Left lung (tissue), 10 donors: ENCODE data around the gene R3HCC1L. TPM values are rescaled to one million over a fixed set of nuclear protein-coding genes. Genes with fewer than 3 reads are reported as not detected.
"Not testable (repeated sequence)": the region's sequence is repeated elsewhere in the genome, so short reads cannot be mapped to it uniquely, and the experiment has no call there.

ENCODE experiments used
- ATAC-seq: fragments of 200-7000 bp; cut with Tn5 transposase; one replicate; pipeline ENCODE4 v1.9.1; 2020; ENCODE audit warnings: moderate library complexity
- DNase-seq, 4 donors: peaks; one replicate each; pipeline ENCODE4 v3.0.0-alpha.2; 2013 to 2020
- H3K27ac ChIP-seq, 2 donors: fragments of 200-600 bp; sonication (generic) in 1 of 2; one replicate each; pipeline versions ENCODE4 v1.5.0 to v1.8.0; 2020 to 2021
- H3K27me3 ChIP-seq, 2 donors: fragments of 200-600 bp; sonication (generic) in 1 of 2; one replicate each; pipeline versions ENCODE4 v1.5.0 to v1.8.0; 2020 to 2021
- H3K36me3 ChIP-seq, 2 donors: fragments of 200-600 bp; sonication (generic) in 1 of 2; one replicate each; pipeline versions ENCODE4 v1.5.0 to v1.8.0; 2020 to 2021
- H3K4me1 ChIP-seq, 2 donors: fragments of 200-600 bp; one replicate each; pipeline ENCODE4 v1.8.0; 2021
- H3K4me3 ChIP-seq, 2 donors: fragments of 200-600 bp; sonication (generic) in 1 of 2; one replicate each; pipeline versions ENCODE4 v1.5.0 to v1.8.0; 2020 to 2021; ENCODE audit warnings: mild to moderate bottlenecking in 1 of 2
- H3K9me3 ChIP-seq, 2 donors: fragments of 200-600 bp; sonication (generic) in 1 of 2; one replicate each; pipeline versions ENCODE4 v1.5.0 to v1.8.0; 2020 to 2021
- CTCF ChIP-seq, 2 donors: fragments of 200-600 bp; sonication (generic) in 1 of 2; IDR thresholded peaks; one replicate each; pipeline versions ENCODE4 v1.5.0 to v1.8.0; 2021; ENCODE audit warnings: antibody characterized with exemption in 2 of 2
- intact Hi-C, 2 donors: fragments of 100-400 bp; cut with DNase I; formaldehyde crosslinking; loops; one replicate each; pipeline versions ENCODE4 v1.11.2 to v1.14.2; 2022
- polyA plus RNA-seq, 6 donors: library from polyadenylated mRNA; unstranded; fragments of 120-200 nt; gene quantifications; one replicate each; pipeline ENCODE4 v1.2.1, GENCODE V29; 2013; ENCODE audit not compliant: insufficient read length in 6 of 6
- total RNA-seq, 2 donors: library from RNA; stranded (reverse); fragmentation: NEBNext Ultra II Directional; extraction: Animal tissue kit (Norgen Biotek cat#: 25700); gene quantifications; one replicate each; pipeline ENCODE4 v1.2.1, GENCODE V29; 2021
- donor health status: DM: no; HTN: yes; CAD: no.
- donor health status: DM: no; HTN: no; CAD: no.

R3HCC1L gene
- total and polyA plus RNA-seq, 8 donors = 10.3 to 24.1 (median 18.5) TPM

DNA sequence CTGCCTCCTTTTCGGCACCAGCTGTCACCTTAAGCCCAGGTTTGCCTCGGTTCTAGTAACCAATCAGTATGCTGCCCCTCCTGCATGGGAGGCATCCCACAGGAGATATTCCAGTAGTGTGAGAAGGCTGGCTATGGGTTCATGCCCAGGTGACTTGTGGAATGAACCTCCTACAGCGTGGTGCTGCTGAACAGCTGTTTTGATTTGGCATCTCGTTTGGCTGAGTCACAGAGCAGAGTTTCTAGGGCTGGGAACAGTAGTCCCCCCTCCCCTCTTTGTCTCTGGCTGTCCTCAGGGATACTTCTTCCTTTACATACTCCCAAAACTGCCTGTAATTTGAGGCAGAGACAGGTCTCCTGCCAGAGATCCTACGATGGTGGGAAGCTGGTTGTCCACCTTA lies 16.1 kb downstream of the R3HCC1L start:
- no peak for ATAC-seq

GRCh38 chr10:98152778-98153177 lies 18.3 kb downstream of the R3HCC1L start:
- peak in 1 of 4 donors; percentile 45 for DNase-seq

More for the DNA sequence above, 16.1 kb downstream of the R3HCC1L start:
- H3K4me1 ChIP-seq = peaks cover 0 to 12% of the 10 kb centered on the region in 2 donors
- H3K4me3 ChIP-seq = no peak overlapping the region
- H3K27ac ChIP-seq = no peak overlapping the region
- intact Hi-C loops = no loop called here
- peaks cover 0 to 6% of the 10 kb centered on the region in 2 donors for H3K36me3 ChIP-seq
- DNase-seq = no peak
- TF ChIP-seq CTCF (IDR thresholded peaks at IDR 0.05) = no peak
- H3K27me3 ChIP-seq = no peaks in the 10 kb centered on the region
- H3K9me3 ChIP-seq = peaks cover 0 to 16% of the 10 kb centered on the region in 2 donors

GRCh38 chr10:98153213-98153958 lies 18.9 kb downstream of the R3HCC1L start:
- Histone ChIP-seq H3K4me1 (peaks cover 0 to 12% of the 10 kb centered on the region in 2 donors), H3K9me3 (peaks cover 0 to 11% of the 10 kb centered on the region in 2 donors)
- peak; percentile 44 for ATAC-seq
- H3K27ac ChIP-seq, H3K27me3 ChIP-seq, H3K4me3 ChIP-seq, intact Hi-C loops, H3K36me3 ChIP-seq: not testable (repeated sequence)
- peak in 1 of 4 donors; percentile 39 for DNase-seq

More at GRCh38 chr10:98152778-98153177, 18.3 kb downstream of the R3HCC1L start:
- H3K4me3 ChIP-seq, intact Hi-C loops, H3K27ac ChIP-seq, ATAC-seq, H3K36me3 ChIP-seq, H3K27me3 ChIP-seq: not testable (repeated sequence)
- peaks cover 0 to 12% of the 10 kb centered on the region in 2 donors for H3K9me3 ChIP-seq
- H3K4me1 ChIP-seq = peaks cover 0 to 12% of the 10 kb centered on the region in 2 donors

GRCh38 chr10:98154076-98154475 lies 19.6 kb downstream of the R3HCC1L start:
- Histone ChIP-seq H3K36me3 (peaks cover 0 to 9% of the 10 kb centered on the region in 2 donors), H3K27ac (no peak overlapping the region), H3K4me1 (peaks cover 0 to 12% of the 10 kb centered on the region in 2 donors), H3K27me3 (no peaks in the 10 kb centered on the region), H3K9me3 (peaks cover 0 to 9% of the 10 kb centered on the region in 2 donors), H3K4me3 (no peak overlapping the region)
- intact Hi-C loops = no loop called here
- peak; percentile 37 for ATAC-seq
- no peak for TF ChIP-seq CTCF (IDR thresholded peaks at IDR 0.05)
- DNase-seq = no peak

GRCh38 chr10:98158576-98158975 lies 24.1 kb downstream of the R3HCC1L start:
- DNase-seq (no peak), ATAC-seq (no peak)
- intact Hi-C loops = no loop called here
- Histone ChIP-seq H3K9me3 (no peaks in the 10 kb centered on the region), H3K4me1 (peaks cover 0 to 15% of the 10 kb centered on the region in 2 donors), H3K27me3 (no peaks in the 10 kb centered on the region), H3K36me3 (peaks cover 0 to 13% of the 10 kb centered on the region in 2 donors), H3K4me3 (no peak overlapping the region), H3K27ac (no peak overlapping the region)
- TF ChIP-seq CTCF (IDR thresholded peaks at IDR 0.05) = no peak

- DNase-seq (no peak), ATAC-seq (no peak)
- no peaks in the 10 kb centered on the region for H3K27me3 ChIP-seq
- no peak for TF ChIP-seq CTCF (IDR thresholded peaks at IDR 0.05)
- no peaks in the 10 kb centered on the region for H3K9me3 ChIP-seq
- H3K36me3 ChIP-seq = peaks cover 0 to 47% of the 10 kb centered on the region in 2 donors
- peaks cover 0 to 3% of the 10 kb centered on the region in 2 donors for H3K4me1 ChIP-seq
- no peak overlapping the region for H3K27ac ChIP-seq
- intact Hi-C loops = no loop called here
- no peak overlapping the region for H3K4me3 ChIP-seq
Measured at GRCh38 chr10:98163941-98164340, 29.5 kb downstream of the R3HCC1L start.
